ENCODE results near the gene TMIGD2. TPM values are rescaled to one million over a fixed set of nuclear protein-coding genes. Genes with fewer than 3 reads are reported as not detected.
A peak's percentile ranks its signal among the peaks of the same experiment; 100 is the strongest.

The TMIGD2 gene
- total RNA-seq, 6 experiments from 2014 or later: 0.24 to 0.32 TPM; not detected in 4

DNA sequence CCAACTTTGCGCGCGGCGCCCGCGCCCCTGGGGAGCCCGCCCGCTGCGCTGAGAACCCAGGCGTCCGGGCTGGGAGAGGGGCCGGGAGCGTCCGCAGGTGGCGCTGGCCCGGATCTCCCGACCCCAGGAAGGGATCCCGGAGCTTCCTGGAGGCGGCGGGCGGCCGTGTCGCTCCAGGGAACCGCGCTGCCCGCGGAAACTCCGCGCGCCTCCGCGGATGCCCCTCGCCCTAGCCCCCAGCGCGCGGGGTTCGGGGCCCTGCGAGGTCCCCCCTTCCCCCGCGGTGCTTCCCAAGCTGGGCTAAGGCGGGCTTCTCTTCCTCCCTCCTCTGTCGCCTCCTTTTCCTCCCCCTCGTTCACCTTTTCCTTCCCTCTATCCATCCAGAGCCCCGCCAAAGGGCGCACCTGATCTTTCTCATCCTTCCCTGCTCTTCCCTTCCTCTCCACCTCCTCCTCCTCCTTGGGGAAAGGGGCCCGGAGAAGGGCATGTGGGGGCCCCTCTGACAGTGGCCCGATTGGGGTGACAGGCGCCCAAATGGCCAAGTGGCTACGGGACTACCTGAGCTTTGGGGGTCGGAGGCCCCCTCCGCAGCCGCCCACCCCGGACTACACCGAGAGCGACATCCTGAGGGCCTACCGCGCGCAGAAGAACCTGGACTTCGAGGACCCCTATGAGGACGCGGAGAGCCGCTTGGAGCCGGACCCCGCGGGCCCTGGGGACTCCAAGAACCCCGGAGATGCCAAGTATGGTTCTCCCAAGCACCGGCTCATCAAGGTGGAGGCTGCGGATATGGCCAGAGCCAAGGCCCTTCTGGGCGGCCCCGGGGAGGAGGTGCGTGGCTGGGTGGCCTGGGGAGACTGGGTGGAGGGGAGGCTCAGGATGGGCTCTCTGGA lies 22.4 kb downstream of the TMIGD2 start:
- TF ChIP-seq POLR2A (IDR thresholded peaks at IDR 0.05): no peak
- TF ChIP-seq, protein P1, sequence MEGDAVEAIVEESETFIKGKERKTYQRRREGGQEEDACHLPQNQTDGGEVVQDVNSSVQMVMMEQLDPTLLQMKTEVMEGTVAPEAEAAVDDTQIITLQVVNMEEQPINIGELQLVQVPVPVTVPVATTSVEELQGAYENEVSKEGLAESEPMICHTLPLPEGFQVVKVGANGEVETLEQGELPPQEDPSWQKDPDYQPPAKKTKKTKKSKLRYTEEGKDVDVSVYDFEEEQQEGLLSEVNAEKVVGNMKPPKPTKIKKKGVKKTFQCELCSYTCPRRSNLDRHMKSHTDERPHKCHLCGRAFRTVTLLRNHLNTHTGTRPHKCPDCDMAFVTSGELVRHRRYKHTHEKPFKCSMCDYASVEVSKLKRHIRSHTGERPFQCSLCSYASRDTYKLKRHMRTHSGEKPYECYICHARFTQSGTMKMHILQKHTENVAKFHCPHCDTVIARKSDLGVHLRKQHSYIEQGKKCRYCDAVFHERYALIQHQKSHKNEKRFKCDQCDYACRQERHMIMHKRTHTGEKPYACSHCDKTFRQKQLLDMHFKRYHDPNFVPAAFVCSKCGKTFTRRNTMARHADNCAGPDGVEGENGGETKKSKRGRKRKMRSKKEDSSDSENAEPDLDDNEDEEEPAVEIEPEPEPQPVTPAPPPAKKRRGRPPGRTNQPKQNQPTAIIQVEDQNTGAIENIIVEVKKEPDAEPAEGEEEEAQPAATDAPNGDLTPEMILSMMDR (IDR thresholded peaks at IDR 0.05): no peak
- no peak for DNase-seq
- peak overlapping the region; percentile 28 to 43 (median 29) for H3K4me3 ChIP-seq
- no peaks in the 10 kb centered on the region for H3K36me3 ChIP-seq
- H3K27ac ChIP-seq: no peak overlapping the region
- 7% methylated on average over 19 of the region's 71 CpGs for WGBS (ENCODE audit: insufficient coverage, low coverage, low lambda C conversion rate, missing lambda C conversion rate)
- H3K27me3 ChIP-seq: no peaks in the 10 kb centered on the region
- H3K9me3 ChIP-seq: no peaks in the 10 kb centered on the region
- peaks cover 0 to 13% (median 0%) of the 10 kb centered on the region in 4 donors for H3K4me1 ChIP-seq
- intact Hi-C loops (cut with DNase I): no loop called here
- no peak for ATAC-seq

DNA sequence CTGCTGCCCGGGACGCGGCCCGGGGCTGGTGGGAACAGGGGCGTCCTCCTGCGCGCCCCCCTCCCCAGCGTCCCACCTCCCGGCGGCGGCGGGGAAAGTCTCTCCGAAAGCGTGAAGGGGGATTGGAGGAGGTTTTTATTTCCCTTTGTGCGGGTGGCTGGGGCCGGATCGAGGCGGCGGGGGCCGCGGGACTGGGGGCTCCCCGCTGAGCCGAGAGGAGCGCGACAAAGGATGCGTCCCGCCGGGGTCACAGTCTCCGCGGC lies 23.0 kb downstream of the TMIGD2 start:
- H3K27me3 ChIP-seq: no peaks in the 10 kb centered on the region
- DNase-seq (no peak), ATAC-seq (no peak)
- H3K4me1 ChIP-seq: peaks cover 0 to 14% (median 0%) of the 10 kb centered on the region in 4 donors
- H3K36me3 ChIP-seq: no peaks in the 10 kb centered on the region
- H3K27ac ChIP-seq: no peak overlapping the region
- WGBS (ENCODE audit: insufficient coverage, low coverage, low lambda C conversion rate, missing lambda C conversion rate): 0% methylated on average over 10 of the region's 30 CpGs
- no peak for TF ChIP-seq POLR2A (IDR thresholded peaks at IDR 0.05)
- TF ChIP-seq, protein P1 (IDR thresholded peaks at IDR 0.05): no peak
- intact Hi-C loops (cut with DNase I): no loop called here
- no peaks in the 10 kb centered on the region for H3K9me3 ChIP-seq
- H3K4me3 ChIP-seq: peak overlapping the region; percentile 28 to 43 (median 29)

DNA sequence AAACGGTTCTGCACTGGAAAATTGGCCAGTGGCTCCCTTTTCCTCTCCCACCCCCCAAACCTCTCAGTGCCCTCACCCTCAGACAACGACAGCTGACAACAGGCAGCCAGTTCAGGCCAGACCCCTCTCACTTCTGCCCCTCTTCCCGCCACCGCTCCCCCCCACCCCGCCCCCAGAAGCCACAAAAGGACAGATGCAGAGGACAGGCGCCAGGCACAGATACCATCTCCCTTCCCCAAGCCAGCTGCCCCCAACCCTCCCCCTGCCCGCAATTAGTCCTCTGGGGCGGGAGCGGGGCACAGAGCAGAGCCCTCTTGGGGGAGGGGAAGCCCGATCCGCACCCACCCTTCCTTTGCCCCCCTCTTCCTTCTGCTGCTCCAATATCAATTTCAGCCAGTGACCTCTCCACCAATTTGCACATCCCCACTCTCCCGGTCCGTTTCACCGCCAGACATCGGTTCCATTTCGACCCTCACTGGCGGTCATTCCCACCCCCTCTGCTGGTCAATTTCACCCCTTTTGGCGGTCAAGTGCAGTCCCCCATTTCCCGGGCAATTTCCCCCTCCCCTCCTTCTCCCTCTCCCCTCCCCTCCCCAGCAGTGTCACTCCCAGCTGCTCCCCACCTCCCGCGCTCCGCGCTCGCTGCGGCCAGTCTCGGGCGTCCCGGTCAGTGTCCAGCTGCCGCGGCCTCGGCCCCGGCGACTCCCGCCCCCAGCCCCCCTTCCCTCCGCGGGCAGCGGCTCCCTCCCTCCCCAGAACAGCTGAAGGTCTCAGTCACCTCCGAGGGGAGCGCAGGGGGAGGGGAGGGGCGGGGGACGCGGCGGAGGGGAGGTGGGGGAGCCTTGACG lies 23.5 kb downstream of the TMIGD2 start, which contains the start of gene SHD:
Gene SHD, plus strand, starts transcription at position 848 of the 848 bp plus-strand sequence. CDS start 798 bp downstream, outside the sequence.
- WGBS (ENCODE audit: insufficient coverage, low coverage, low lambda C conversion rate, missing lambda C conversion rate): 3% methylated on average over 33 of the region's 44 CpGs
- Histone ChIP-seq H3K4me1 (peaks cover 0 to 10% (median 0%) of the 10 kb centered on the region in 4 donors), H3K27ac (no peak within 1 kb of the TSS), H3K4me3 (peak within 1 kb of the TSS; percentile 28 to 43 (median 29)), H3K36me3 (no peaks in the 10 kb centered on the region), H3K27me3 (no peaks in the 10 kb centered on the region), H3K9me3 (no peaks in the 10 kb centered on the region)
- no peak for DNase-seq
- intact Hi-C loops (cut with DNase I): no loop called here
- ATAC-seq: peak in 3 of 4 donors; percentile 9 to 59 (median 47)
- TF ChIP-seq POLR2A (IDR thresholded peaks at IDR 0.05): no peak
- TF ChIP-seq, protein P1 (IDR thresholded peaks at IDR 0.05): no peak

DNA sequence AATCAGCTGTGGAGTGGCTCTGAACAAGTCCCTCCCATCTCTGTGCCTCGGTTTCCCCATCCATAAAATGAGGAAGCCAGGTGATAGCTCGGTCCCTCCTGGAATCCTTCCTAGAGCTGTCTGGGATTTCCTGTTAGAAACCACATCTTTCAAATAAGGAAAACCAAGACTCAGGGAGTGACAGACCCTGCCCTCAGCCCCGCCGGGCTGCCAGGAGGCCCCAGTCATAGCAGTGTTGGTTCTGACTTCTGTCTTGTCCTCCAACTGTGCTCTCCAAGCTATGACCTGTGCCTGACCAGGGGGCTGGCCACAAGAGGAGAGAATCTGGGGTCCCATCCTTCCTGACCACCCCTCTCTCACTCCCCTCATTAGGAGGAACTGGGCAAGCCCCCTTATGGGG lies 24.2 kb downstream of the TMIGD2 start:
- WGBS (ENCODE audit: insufficient coverage, low coverage, low lambda C conversion rate, missing lambda C conversion rate): 67% methylated on average over 2 of the region's 4 CpGs

More for the DNA sequence above, 24.2 kb downstream of the TMIGD2 start:
- intact Hi-C loops (cut with DNase I): no loop called here
- H3K9me3 ChIP-seq: no peaks in the 10 kb centered on the region
- DNase-seq (no peak), ATAC-seq (no peak)
- no peak overlapping the region for H3K27ac ChIP-seq
- no peak overlapping the region for H3K4me3 ChIP-seq
- TF ChIP-seq, protein P1 (IDR thresholded peaks at IDR 0.05): no peak
- no peak for TF ChIP-seq POLR2A (IDR thresholded peaks at IDR 0.05)
- H3K36me3 ChIP-seq: no peaks in the 10 kb centered on the region
- no peaks in the 10 kb centered on the region for H3K27me3 ChIP-seq
- peaks cover 0 to 10% (median 0%) of the 10 kb centered on the region in 4 donors for H3K4me1 ChIP-seq

All from right lobe of liver (tissue), 6 donors.